A549 treated with dexamethasone at 1 μM for 4 hours (cell line): ENCODE results near the gene BMP3. TPM values are rescaled to one million over a fixed set of nuclear protein-coding genes. Genes with fewer than 3 reads are reported as not detected.

Experiments used
- total RNA-seq: library from RNA; stranded (reverse); fragments of 200-300 nt; extraction: Qiagen RNA extraction; gene quantifications from 5 replicates; pipeline ENCODE4 v1.2.3, GENCODE V29; 2022

The BMP3 gene, protein sequence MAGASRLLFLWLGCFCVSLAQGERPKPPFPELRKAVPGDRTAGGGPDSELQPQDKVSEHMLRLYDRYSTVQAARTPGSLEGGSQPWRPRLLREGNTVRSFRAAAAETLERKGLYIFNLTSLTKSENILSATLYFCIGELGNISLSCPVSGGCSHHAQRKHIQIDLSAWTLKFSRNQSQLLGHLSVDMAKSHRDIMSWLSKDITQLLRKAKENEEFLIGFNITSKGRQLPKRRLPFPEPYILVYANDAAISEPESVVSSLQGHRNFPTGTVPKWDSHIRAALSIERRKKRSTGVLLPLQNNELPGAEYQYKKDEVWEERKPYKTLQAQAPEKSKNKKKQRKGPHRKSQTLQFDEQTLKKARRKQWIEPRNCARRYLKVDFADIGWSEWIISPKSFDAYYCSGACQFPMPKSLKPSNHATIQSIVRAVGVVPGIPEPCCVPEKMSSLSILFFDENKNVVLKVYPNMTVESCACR
- not detected in 5 replicates for total RNA-seq

DNA sequence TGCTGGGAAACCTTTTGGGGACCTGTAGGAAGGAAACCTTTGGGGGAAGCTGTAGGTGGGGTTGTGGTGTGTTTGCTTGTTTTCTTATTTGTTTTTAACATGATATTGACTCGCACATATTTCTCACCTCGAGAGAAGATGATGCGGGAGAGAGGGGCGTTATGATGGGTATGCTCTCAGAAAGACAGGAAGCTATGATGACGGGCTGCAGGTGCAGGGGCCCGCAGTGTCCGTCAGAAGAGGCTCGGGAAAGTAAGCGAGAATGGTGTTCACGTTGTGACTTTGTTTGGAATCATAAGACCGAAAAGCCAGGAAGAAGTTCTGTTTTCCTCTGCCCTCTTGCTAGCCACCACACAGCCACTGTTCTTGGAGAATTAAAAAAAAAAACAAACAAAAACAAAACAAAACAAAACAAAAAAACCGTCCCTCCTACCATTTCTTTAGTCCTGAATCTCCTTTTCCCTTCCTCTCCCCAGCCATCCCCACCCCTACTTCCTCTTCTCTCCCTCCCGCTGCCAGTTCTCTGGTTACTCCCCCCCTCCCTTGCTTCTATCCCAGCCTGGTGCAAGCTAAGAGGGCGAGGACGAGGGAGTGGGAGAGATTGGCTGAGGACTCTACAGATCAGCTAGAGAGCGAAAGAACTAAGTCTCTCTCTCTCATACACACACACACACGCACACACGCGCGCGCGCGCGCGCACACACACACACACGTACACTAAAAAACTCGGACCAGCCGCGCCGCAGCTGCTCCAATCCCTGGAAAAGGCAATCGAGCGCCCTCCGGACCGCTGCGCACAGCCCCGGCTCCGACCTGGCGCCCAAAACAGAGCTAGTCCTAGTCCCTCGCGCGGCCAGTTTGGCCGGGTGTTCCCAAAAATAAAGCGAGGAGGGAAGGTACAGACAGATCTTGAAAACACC lies at the start of gene BMP3:
BMP3 (plus strand) TSS at position 648 of the 920 bp plus-strand sequence. CDS start 577 bp downstream, outside the sequence.

Other genes with a start within 250 kb of the BMP3 start
- 0.65 to 0.97 TPM (median 0.71 TPM) in 5 replicates for gene PRKG2, start 184.5 kb downstream of the BMP3 start, total RNA-seq